Measurements from ENCODE around the gene HSDL2.
A peak's percentile ranks its signal among the peaks of the same experiment; 100 is the strongest.
"Not testable (repeated sequence)": the region's sequence is repeated elsewhere in the genome, so short reads cannot be mapped to it uniquely, and the experiment has no call there.

The HSDL2 gene

GRCh38 chr9:112380102-112380824, at the start of gene HSDL2:
TSS of gene HSDL2 (plus strand) at chr9:112380108. CDS start at chr9:112380164, 56 bp downstream.
- DNase-seq: peak; percentile 2

- no peak for DNase-seq
These were observed 48.3 kb upstream of the HSDL2 start for GRCh38 chr9:112331674-112331952.

GRCh38 chr9:112332214-112332613, 47.7 kb upstream of the HSDL2 start:
- no peak for DNase-seq

GRCh38 chr9:112332674-112332976, 47.3 kb upstream of the HSDL2 start:
- no peak for DNase-seq

- peak; percentile 84 for DNase-seq
These were observed 46.8 kb upstream of the HSDL2 start, which contains the start of gene PTBP3 for GRCh38 chr9:112332977-112333638. TSS of gene PTBP3 (minus strand) at chr9:112333619. CDS start at chr9:112297865, 35,754 bp downstream.

GRCh38 chr9:112333639-112334431, 46.1 kb upstream of the HSDL2 start:
- DNase-seq: peak; percentile 96

GRCh38 chr9:112334432-112334841, 45.5 kb upstream of the HSDL2 start:
- peak; percentile 59 for DNase-seq

- no peak for DNase-seq
These were observed 42.4 kb upstream of the HSDL2 start for GRCh38 chr9:112337547-112337946.

- no peak for DNase-seq
These were observed 41.3 kb upstream of the HSDL2 start for GRCh38 chr9:112338561-112338960.

GRCh38 chr9:112339886-112340285, 40.0 kb upstream of the HSDL2 start:
- no peak for DNase-seq

GRCh38 chr9:112341730-112342129, 38.2 kb upstream of the HSDL2 start:
- no peak for DNase-seq

- peak; percentile 78 for DNase-seq
These were observed 31.5 kb upstream of the HSDL2 start for GRCh38 chr9:112348257-112349007.

GRCh38 chr9:112349008-112349333, 30.9 kb upstream of the HSDL2 start:
- no peak for DNase-seq

- no peak for DNase-seq
These were observed 28.7 kb upstream of the HSDL2 start for GRCh38 chr9:112351184-112351583.

- DNase-seq: no peak
These were observed 27.7 kb upstream of the HSDL2 start for GRCh38 chr9:112352209-112352608.

GRCh38 chr9:112354081-112354743, 25.7 kb upstream of the HSDL2 start:
- no peak for DNase-seq

GRCh38 chr9:112355427-112355897, 24.4 kb upstream of the HSDL2 start:
- no peak for DNase-seq

GRCh38 chr9:112360047-112360804, 19.7 kb upstream of the HSDL2 start:
- no peak for DNase-seq

GRCh38 chr9:112361601-112362000, 18.3 kb upstream of the HSDL2 start:
- peak; percentile 65 for DNase-seq

- no peak for DNase-seq
These were observed 15.1 kb upstream of the HSDL2 start for GRCh38 chr9:112364761-112365160.

GRCh38 chr9:112365257-112365656, 14.7 kb upstream of the HSDL2 start:
- DNase-seq: not testable (repeated sequence)

GRCh38 chr9:112366591-112366990, 13.3 kb upstream of the HSDL2 start:
- no peak for DNase-seq
